Activated CD8-positive, alpha-beta memory T cell treated with anti-CD3 and anti-CD28 coated beads, Interleukin-2, amount 50 U/mL, for 1 hour (primary cell): ENCODE measurements around the gene SNTG2.

Source experiments
- DNase-seq: peaks from one replicate; pipeline ENCODE4 v3.0.0-alpha.2; 2020; ENCODE audit errors: extremely low read depth

The SNTG2 gene

DNA sequence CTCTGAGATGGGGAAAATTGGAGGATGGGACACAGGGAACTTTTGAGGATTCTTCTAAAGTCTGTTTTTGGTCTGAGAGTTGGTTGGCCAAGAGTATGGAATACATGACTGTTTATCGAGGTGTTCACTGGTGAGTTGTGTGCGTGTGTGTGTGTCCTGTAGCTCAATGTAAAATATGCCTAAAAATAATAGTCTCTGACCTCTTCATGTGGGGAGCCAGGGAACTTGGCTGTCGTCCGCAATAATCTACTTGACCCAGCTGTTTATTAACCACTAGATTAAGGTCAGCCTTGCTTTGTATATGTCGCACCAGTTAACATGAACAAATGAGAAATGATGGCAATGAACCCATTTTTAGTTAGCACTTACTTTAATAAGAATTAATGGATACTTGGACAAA lies 285.2 kb downstream of the SNTG2 start:
- no peak for DNase-seq

- DNase-seq, result no peak
These were observed 286.0 kb downstream of the SNTG2 start for GRCh38 chr2:1236606-1237005.

- DNase-seq, result no peak
These were observed 287.1 kb downstream of the SNTG2 start for GRCh38 chr2:1237783-1238182.

GRCh38 chr2:1238598-1239138 lies 288.0 kb downstream of the SNTG2 start:
- no peak for DNase-seq

DNA sequence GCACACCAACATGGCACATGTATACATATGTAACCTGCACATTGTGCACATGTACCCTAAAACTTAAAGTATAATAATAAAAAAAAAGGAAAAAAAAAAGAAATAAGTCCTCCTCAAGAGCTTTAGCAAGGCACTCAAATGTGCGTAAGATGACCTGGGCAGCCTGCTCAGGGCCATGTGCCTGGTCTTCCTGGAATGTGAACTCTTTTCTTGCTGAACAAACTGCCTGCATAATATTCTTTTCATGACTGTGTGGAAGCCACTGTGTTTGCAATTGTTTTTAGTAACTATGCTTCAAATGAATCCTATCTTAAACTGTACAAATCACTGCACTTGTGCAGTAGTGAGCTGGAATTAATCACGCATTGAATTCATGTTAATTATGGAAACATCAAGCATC lies 294.5 kb downstream of the SNTG2 start:
- DNase-seq, result no peak

GRCh38 chr2:1246239-1246638 lies 295.6 kb downstream of the SNTG2 start:
- no peak for DNase-seq

GRCh38 chr2:1246991-1247390 lies 296.3 kb downstream of the SNTG2 start:
- no peak for DNase-seq

GRCh38 chr2:1248187-1248586 lies 297.5 kb downstream of the SNTG2 start:
- DNase-seq, result no peak

GRCh38 chr2:1249897-1250687 lies 299.4 kb downstream of the SNTG2 start:
- DNase-seq, result no peak

- no peak for DNase-seq
These were observed 300.9 kb downstream of the SNTG2 start for GRCh38 chr2:1251520-1251919.

DNA sequence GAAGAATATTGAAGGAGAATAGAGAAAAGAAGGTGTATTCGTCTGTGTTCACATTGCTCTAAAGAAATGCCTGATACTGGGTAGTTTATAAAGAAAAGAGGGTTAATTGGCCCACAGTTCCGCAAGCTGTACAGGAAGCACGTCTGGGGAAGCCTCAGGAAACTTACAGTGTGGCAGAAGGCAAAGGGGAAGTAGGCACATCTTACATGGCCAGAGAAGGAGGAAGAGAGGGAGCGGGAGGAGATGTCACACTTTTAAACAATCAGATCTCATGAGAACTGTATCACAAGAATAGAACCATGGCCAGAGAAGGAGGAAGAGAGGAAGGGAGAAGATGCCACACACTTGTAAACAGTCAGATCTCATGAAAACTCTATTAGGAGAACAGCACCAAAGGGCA lies 303.0 kb downstream of the SNTG2 start:
- no peak for DNase-seq

DNA sequence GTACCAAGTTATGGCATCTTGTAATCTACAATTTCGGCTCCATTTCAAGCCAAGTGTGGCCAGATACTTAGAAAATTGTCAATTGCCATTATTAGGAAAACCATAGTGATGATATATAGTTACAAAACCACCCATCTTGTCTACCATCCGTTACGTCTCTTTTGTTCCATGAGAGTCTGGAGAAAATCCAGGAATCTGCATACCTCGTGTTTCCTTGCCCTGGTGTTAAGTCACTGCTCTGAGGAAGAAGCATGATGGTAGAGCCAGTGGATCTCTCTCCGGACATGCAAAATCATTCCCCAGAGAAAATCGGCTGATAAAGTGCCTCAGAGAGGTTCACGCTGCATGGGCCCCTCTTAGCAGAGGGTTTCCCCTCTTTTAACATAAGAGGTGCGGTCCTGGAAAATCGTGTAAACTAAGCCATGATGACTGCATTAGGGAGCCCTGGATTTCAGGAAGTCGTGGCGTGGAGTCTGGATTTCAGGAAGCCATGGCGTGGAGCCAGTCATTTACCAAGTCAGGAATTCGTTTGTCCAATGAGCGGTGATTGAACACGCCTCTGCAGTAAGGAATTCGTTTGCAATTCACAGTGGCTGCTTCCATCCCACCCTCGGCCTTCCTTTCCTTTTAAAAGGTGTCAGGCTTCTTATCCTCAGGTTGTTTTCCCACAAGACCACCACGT lies 304.2 kb downstream of the SNTG2 start:
- no peak for DNase-seq

GRCh38 chr2:1256632-1257324 lies 306.1 kb downstream of the SNTG2 start:
- DNase-seq, result no peak

- no peak for DNase-seq
These were observed 306.7 kb downstream of the SNTG2 start for GRCh38 chr2:1257334-1257733.

DNA sequence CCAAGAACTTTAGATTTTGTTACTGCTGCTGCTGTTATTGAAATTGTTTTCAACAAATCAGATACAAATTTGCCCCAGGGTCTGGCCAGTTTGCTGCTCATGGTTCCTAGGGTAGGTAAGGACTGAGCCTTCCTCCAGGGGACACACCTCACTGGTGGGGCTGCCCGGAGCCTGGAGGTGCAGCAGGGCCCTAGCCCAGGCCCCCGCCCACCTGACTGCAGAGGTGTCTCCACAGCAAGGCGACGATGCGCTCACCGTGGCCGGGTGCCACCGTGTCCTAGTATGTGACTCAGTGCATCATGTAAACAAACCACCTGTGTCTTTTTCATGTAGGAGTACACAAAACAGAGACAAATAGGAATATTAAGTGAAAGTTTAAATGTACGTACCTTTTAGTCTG lies 309.1 kb downstream of the SNTG2 start:
- no peak for DNase-seq

DNA sequence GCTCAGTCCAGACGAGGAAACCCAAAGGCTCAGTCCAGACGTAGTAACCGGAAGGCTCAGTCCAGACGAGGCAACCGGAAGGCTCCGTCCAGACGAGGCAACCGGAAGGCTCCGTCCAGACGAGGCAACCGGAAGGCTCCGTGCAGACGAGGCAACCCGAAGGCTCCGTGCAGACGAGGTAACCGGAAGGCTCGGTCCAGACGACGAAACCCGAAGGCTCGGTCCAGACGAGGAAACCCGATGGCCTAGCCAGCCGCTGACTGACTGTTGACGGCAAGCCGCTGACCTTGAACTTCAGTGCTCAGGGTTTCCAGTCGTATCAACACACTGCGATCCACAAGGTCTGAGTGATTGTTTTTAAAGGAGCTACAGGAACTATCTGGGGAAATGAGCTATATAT lies 312.0 kb downstream of the SNTG2 start:
- no peak for DNase-seq

DNA sequence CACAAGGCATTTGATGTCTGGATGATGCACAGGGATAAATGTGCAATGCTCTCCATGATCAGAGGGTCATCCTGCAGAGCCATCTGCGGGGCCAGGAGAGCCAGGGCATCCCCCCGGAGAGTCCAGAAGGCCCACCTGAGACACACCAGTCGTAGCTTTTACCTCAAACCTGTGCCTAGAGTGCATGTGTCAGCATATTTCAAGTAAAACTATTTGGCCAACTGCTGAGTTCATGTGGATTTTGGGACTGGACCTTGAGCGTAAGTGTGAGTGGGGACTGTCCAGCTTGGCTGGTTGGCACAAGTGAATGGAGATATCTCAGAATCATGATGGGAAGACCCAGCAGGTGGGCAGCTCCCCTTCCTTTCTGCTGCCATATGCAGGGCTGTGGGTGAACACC lies 314.8 kb downstream of the SNTG2 start:
- no peak for DNase-seq

DNA sequence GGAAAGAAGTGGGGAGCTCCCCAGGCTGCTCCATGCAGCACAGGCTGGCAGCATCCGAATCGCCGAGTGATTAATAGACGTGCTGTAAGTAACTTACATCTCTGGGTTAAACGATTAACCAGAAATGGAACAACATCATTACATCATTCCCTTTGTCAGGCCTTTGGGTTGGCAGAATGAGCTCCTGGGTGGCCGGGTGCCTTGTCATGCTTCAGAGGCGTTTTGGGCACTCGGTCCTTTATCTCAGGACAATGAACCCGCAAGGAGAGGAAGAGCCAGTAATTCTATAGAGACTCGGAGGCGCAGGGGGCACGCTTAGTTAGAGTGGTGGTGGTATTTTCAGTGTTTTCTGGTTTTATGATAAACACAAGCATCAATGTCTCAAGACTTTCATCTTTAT lies 315.7 kb downstream of the SNTG2 start:
- no peak for DNase-seq

GRCh38 chr2:1268034-1268433 lies 317.4 kb downstream of the SNTG2 start:
- no peak for DNase-seq

GRCh38 chr2:1269812-1270211 lies 319.2 kb downstream of the SNTG2 start:
- DNase-seq, result no peak

DNA sequence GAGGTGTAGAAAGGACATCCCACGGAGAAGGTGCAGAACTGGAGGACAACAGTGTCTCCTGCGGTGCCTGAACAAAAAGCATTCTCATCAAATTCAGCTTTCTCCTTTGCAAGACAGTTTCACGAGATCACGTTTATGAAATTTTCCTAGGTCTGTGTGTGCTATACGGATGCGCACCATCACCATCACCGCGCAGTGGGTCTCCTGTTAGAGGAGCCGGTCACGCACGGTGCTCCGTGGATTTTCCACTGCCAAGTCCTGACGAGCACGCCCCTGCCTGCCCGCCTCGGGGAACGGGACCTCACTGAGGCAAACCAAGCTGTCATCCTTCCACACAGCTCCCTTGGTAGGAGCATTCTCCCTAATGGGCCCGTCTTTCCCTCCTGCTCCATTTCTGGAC lies 322.2 kb downstream of the SNTG2 start:
- DNase-seq, result no peak

DNA sequence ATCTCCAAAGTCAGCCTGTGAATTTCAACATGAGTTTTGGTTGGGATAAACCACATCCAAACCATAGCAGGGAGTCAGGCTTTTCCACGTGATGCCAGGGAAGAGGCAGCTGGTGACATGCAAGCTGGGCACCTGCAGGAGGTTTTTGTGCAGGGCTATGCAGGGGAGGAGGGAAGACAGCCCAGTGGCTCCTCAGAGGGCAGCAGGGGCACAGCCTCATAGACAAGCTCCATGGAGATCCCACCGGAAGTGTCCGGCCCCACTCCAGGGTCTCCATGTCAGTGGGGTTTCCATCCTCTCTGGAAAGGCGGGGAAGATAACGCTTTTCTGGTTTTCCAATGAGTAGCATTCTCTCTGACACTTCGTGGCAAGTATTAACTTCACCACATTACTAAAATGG lies 327.0 kb downstream of the SNTG2 start:
- DNase-seq, result no peak

DNA sequence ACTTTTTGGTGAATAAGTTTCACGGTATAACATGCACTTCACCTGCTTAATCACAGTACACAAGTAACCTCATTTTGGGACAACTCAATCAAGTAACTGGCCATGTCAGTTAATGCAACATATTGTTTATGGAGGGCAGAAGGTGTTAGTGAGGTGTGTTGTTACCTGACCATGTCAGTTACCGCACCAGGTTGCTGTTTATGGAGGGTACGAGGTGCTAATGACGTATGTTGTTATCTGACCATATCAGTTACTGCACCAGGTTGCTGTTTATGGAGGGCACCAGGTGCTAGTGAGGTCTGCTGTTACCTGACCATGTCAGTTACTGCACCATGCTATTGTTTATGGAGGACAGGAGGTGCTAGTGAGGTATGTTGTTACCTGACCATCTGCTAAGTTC lies 327.5 kb downstream of the SNTG2 start:
- DNase-seq, result no peak
